HepG2 (cell line): ENCODE results near the gene MCM3AP. TPM values are rescaled to one million over a fixed set of nuclear protein-coding genes. Genes with fewer than 3 reads are reported as not detected.

Experiments
- CC2D1A ChIP-seq: sonication (generic); formaldehyde crosslinking; IDR thresholded peaks from 2 replicates; pipeline ENCODE4 v1.8.1; 2023; ENCODE audit warnings: mild to moderate bottlenecking, missing genetic modification reagents
- HNRNPL ChIP-seq: fragments of 200-400 bp; formaldehyde crosslinking; IDR thresholded peaks from 2 replicates; pipeline ENCODE4 v1.6.1; 2017; ENCODE audit warnings: mild to moderate bottlenecking, low read depth, low read length
- HOMEZ ChIP-seq: IDR thresholded peaks from 2 replicates; pipeline ENCODE4 v1.6.1; 2016; ENCODE audit warnings: low read depth
- ISX ChIP-seq: sonication (generic); formaldehyde crosslinking; conservative IDR thresholded peaks from 2 replicates; pipeline ENCODE4 v1.5.0; 2020; ENCODE audit warnings: missing genetic modification reagents
- LCORL ChIP-seq, 2 experiments: fragments of 450-650 bp in 1 of 2; sonication (generic) in 1 of 2; formaldehyde crosslinking in 1 of 2; IDR thresholded peaks; 2 replicates each; pipeline versions ENCODE4 v1.5.0 to v1.6.1; 2017 to 2020; ENCODE audit warnings: antibody characterized with exemption in 1 of 2, missing genetic modification reagents in 1 of 2
- MIXL1 ChIP-seq: IDR thresholded peaks from 2 replicates; pipeline ENCODE4 v1.6.1; 2016
- PHF8 ChIP-seq: sonication (generic); formaldehyde crosslinking; IDR thresholded peaks from 2 replicates; pipeline ENCODE4 v1.5.0; 2020; ENCODE audit warnings: missing genetic modification reagents
- POLR2G ChIP-seq: fragments of 200-400 bp; formaldehyde crosslinking; IDR thresholded peaks from 2 replicates; pipeline ENCODE4 v1.6.1; 2018; ENCODE audit warnings: mild to moderate bottlenecking, low read depth, low read length, moderate library complexity
- SIN3A ChIP-seq: IDR thresholded peaks from 2 replicates; pipeline ENCODE4 v1.6.1; 2011; ENCODE audit warnings: low read depth, mild to moderate bottlenecking, control low read depth, low read length, borderline replicate concordance
- TBL1XR1 ChIP-seq: fragments of 150-350 bp; IDR thresholded peaks from 2 replicates; pipeline ENCODE4 v1.6.1; 2014; ENCODE audit warnings: borderline replicate concordance, low read length; ENCODE audit not compliant: partially characterized antibody
- TFAP4 ChIP-seq: sonication (generic); IDR thresholded peaks from 2 replicates; pipeline ENCODE4 v1.6.1; 2016; ENCODE audit warnings: low read depth, borderline replicate concordance
- XRCC5 ChIP-seq: fragments of 200-400 bp; formaldehyde crosslinking; optimal IDR thresholded peaks from 2 replicates; pipeline ENCODE3; 2017; ENCODE audit warnings: mild to moderate bottlenecking, low read length
- YY1 ChIP-seq: IDR thresholded peaks from 2 replicates; pipeline ENCODE4 v1.6.1; 2011; ENCODE audit warnings: low read length, low read depth, moderate library complexity, mild to moderate bottlenecking; ENCODE audit not compliant: insufficient read depth, insufficient replicate concordance
- ZBTB46 ChIP-seq: sonication (generic); formaldehyde crosslinking; IDR thresholded peaks from 2 replicates; pipeline ENCODE4 v1.4.0; 2020; ENCODE audit warnings: mild to moderate bottlenecking, missing genetic modification reagents, borderline replicate concordance
- ZFX ChIP-seq: sonication (generic); formaldehyde crosslinking; IDR thresholded peaks from 2 replicates; pipeline ENCODE4 v1.4.0; 2020; ENCODE audit warnings: mild to moderate bottlenecking, low read depth, missing genetic modification reagents, moderate library complexity
- ZNF256 ChIP-seq: sonication (generic); formaldehyde crosslinking; conservative IDR thresholded peaks from 2 replicates; pipeline ENCODE4 v1.4.0; 2020; ENCODE audit warnings: missing genetic modification reagents
- ZNF263 ChIP-seq: sonication (generic); formaldehyde crosslinking; IDR thresholded peaks from 2 replicates; pipeline ENCODE4 v1.4.0; 2020; ENCODE audit warnings: missing genetic modification reagents
- ZNF280D ChIP-seq: sonication (generic); formaldehyde crosslinking; IDR thresholded peaks from 2 replicates; pipeline ENCODE4 v1.5.1; 2020; ENCODE audit warnings: mild to moderate bottlenecking, missing genetic modification reagents
- ZNF292 ChIP-seq: sonication (generic); formaldehyde crosslinking; IDR thresholded peaks from 2 replicates; pipeline ENCODE4 v1.8.1; 2022; ENCODE audit warnings: mild to moderate bottlenecking, low read depth, missing genetic modification reagents, borderline replicate concordance
- ZNF329 ChIP-seq: sonication (generic); formaldehyde crosslinking; IDR thresholded peaks from 2 replicates; pipeline ENCODE4 v1.9.0; 2021; ENCODE audit warnings: low read depth, mild to moderate bottlenecking, missing genetic modification reagents
- ZNF563 ChIP-seq: sonication (generic); formaldehyde crosslinking; IDR thresholded peaks from 2 replicates; pipeline ENCODE4 v1.8.0; 2022; ENCODE audit warnings: mild to moderate bottlenecking, moderate library complexity, missing genetic modification reagents
- ZNF790 ChIP-seq: sonication (generic); formaldehyde crosslinking; IDR thresholded peaks from 2 replicates; pipeline ENCODE4 v1.8.0; 2022; ENCODE audit warnings: missing genetic modification reagents, mild to moderate bottlenecking, borderline replicate concordance
- ZSCAN29 ChIP-seq: sonication (generic); formaldehyde crosslinking; conservative IDR thresholded peaks from 2 replicates; pipeline ENCODE4 v1.4.0; 2020; ENCODE audit warnings: mild to moderate bottlenecking, missing genetic modification reagents
- polyA plus RNA-seq, 8 experiments: library from polyadenylated mRNA; depleted of rRNA in 3 of 8; stranded (reverse) in 7 of 8; unstranded in 1 of 8; fragments of >200 nt; fragmentation: Illumina TruSeq in 4 of 8; extraction: Trizol in 4 of 8; gene quantifications; 2 replicates each; pipeline versions ENCODE4 v1.2.1 to v1.2.3, GENCODE V29; 2011 to 2016; ENCODE audit warnings: low read depth in 4 of 8, missing spikeins in 1 of 8, mixed read lengths in 1 of 8; ENCODE audit not compliant: insufficient read depth in 1 of 8
- total RNA-seq, 5 experiments: library from RNA; depleted of rRNA; stranded (reverse); fragments of >200 nt; fragmentation: Illumina TruSeq; extraction: Trizol; gene quantifications; 2 replicates each; pipeline ENCODE4 v1.2.3, GENCODE V29; 2016; ENCODE audit warnings: low read depth in 1 of 5

Gene MCM3AP
- total and polyA plus RNA-seq, 2 of the 13 experiments (the other 11 are each of a cell fraction or from before 2014, with no cell fraction given), result 27.0 to 54.7 TPM

GRCh38 chr21:46229133-46229922, 56.1 kb downstream of the MCM3AP start (continued):
- no peak for TF ChIP-seq ZBTB46 (CRISPR knock-in tag)
- no peak; the same call in 1 of the 2 replicates for TF ChIP-seq ZNF790 (CRISPR knock-in tag)
- peak; percentile 82 for TF ChIP-seq ZFX (CRISPR knock-in tag)
- TF ChIP-seq ZNF256 (CRISPR knock-in tag), result no peak
- TF ChIP-seq ISX (CRISPR knock-in tag), result no peak
- no peak for TF ChIP-seq XRCC5
- peak; percentile 71; the same call in 1 of the 2 replicates for TF ChIP-seq SIN3A
- TF ChIP-seq ZSCAN29 (CRISPR knock-in tag), result no peak
- TF ChIP-seq PHF8 (CRISPR knock-in tag), result peak; percentile 58
- peak; percentile 69 for TF ChIP-seq ZNF563
- TF ChIP-seq TFAP4, result no peak
- TF ChIP-seq YY1, result peak; percentile 12
- no peak for TF ChIP-seq TBL1XR1
- TF ChIP-seq ZNF280D (CRISPR knock-in tag), result no peak
- no peak for TF ChIP-seq ZNF263
- no peak for TF ChIP-seq HOMEZ (CRISPR knock-in tag)
- TF ChIP-seq MIXL1 (CRISPR knock-in tag), result no peak
- no peak for TF ChIP-seq ZNF292 (CRISPR knock-in tag)
- TF ChIP-seq POLR2G, result peak; percentile 66
- TF ChIP-seq ZNF329, result no peak
- TF ChIP-seq CC2D1A, result no peak
- no peak for TF ChIP-seq HNRNPL
- TF ChIP-seq LCORL (IDR thresholded peaks at IDR 0.05), result no peak
- no peak for TF ChIP-seq LCORL (CRISPR knock-in tag; IDR thresholded peaks at IDR 0.05)
